Ascending aorta (tissue), 2 donors: Measurements from ENCODE around the gene KRTAP5-3. TPM values are rescaled to one million over a fixed set of nuclear protein-coding genes. Genes with fewer than 3 reads are reported as not detected.
"Not testable (repeated sequence)": the region's sequence is repeated elsewhere in the genome, so short reads cannot be mapped to it uniquely, and the experiment has no call there.

Experiments
- DNase-seq, 2 donors: peaks; one replicate each; pipeline ENCODE4 v3.0.0-alpha.2; 2019; ENCODE audit warnings: low spot score in 2 of 2
- H3K27ac ChIP-seq, 2 donors: fragments of 200-600 bp; sonication (generic); one replicate each; pipeline ENCODE4 v1.5.1; 2016 to 2017; ENCODE audit warnings: mild to moderate bottlenecking in 1 of 2
- H3K27me3 ChIP-seq: fragments of 200-600 bp; sonication (generic); one replicate; pipeline ENCODE4 v1.5.1; 2017
- H3K36me3 ChIP-seq, 2 donors: fragments of 200-600 bp; sonication (generic); one replicate each; pipeline ENCODE4 v1.5.1; 2016
- H3K4me1 ChIP-seq, 2 donors: fragments of 200-600 bp; sonication (generic); one replicate each; pipeline ENCODE4 v1.5.1; 2016 to 2017; ENCODE audit warnings: mild to moderate bottlenecking in 1 of 2
- H3K4me3 ChIP-seq, 2 donors: fragments of 200-600 bp; sonication (generic); one replicate each; pipeline ENCODE4 v1.5.1; 2016 to 2017; ENCODE audit warnings: mild to moderate bottlenecking in 1 of 2
- H3K9me3 ChIP-seq, 2 donors: fragments of 200-600 bp; sonication (generic); one replicate each; pipeline ENCODE4 v1.5.1; 2016
- CTCF ChIP-seq, 3 experiments: fragments of 200-600 bp in 2 of 3; fragments of 450-650 bp in 1 of 3; sonication (generic) in 2 of 3; IDR thresholded peaks; one replicate each; pipeline ENCODE4 v1.5.1; 2016 to 2019; ENCODE audit warnings: antibody characterized with exemption in 3 of 3, mild to moderate bottlenecking in 1 of 3, moderate library complexity in 1 of 3
- intact Hi-C: fragments of 100-400 bp; cut with DNase I; formaldehyde crosslinking; loops from one replicate; pipeline ENCODE4 v1.15.1; 2023
- total RNA-seq: library from RNA; depleted of rRNA; stranded (reverse); fragments of >200 nt; gene quantifications from one replicate; pipeline ENCODE4 v1.1.0, GENCODE V29; 2016

Gene KRTAP5-3
- total RNA-seq, 1 donor from 2014 or later, result not detected

- intact Hi-C loops, result no loop called here
- Histone ChIP-seq H3K27me3 (no peaks in the 10 kb centered on the region), H3K4me3 (no peak within 1 kb of the TSS), H3K27ac (no peak within 1 kb of the TSS), H3K9me3 (no peaks in the 10 kb centered on the region), H3K4me1 (no peaks in the 10 kb centered on the region), H3K36me3 (no peaks in the 10 kb centered on the region)
- TF ChIP-seq CTCF (IDR thresholded peaks at IDR 0.05), result no peak
- no peak for DNase-seq
Measured at GRCh38 chr11:1622086-1622485, 13.8 kb upstream of the KRTAP5-3 start, which contains the start of gene KRTAP5-4. TSS of gene KRTAP5-4 (minus strand) at chr11:1622138. CDS start at chr11:1622093, 45 bp downstream.

- H3K27me3 ChIP-seq, result no peaks in the 10 kb centered on the region
- TF ChIP-seq CTCF (IDR thresholded peaks at IDR 0.05), result no peak
- H3K4me1 ChIP-seq, result no peaks in the 10 kb centered on the region
- intact Hi-C loops, result no loop called here
- no peak for DNase-seq
- no peak overlapping the region for H3K4me3 ChIP-seq
- no peak overlapping the region for H3K27ac ChIP-seq
- H3K9me3 ChIP-seq, result no peaks in the 10 kb centered on the region
- H3K36me3 ChIP-seq, result no peaks in the 10 kb centered on the region
Measured at GRCh38 chr11:1619449-1619848, 11.2 kb upstream of the KRTAP5-3 start.

GRCh38 chr11:1618231-1618630 lies 10.0 kb upstream of the KRTAP5-3 start:
- Histone ChIP-seq H3K4me3 (no peak overlapping the region), H3K36me3 (no peaks in the 10 kb centered on the region), H3K27me3 (no peaks in the 10 kb centered on the region), H3K27ac (no peak overlapping the region), H3K4me1 (no peaks in the 10 kb centered on the region), H3K9me3 (no peaks in the 10 kb centered on the region)
- DNase-seq, result no peak
- TF ChIP-seq CTCF (IDR thresholded peaks at IDR 0.05), result no peak
- intact Hi-C loops, result no loop called here

GRCh38 chr11:1607901-1608300 lies 362 bp downstream of the KRTAP5-3 start:
- DNase-seq, H3K4me3 ChIP-seq, H3K9me3 ChIP-seq, intact Hi-C loops, H3K27me3 ChIP-seq, H3K27ac ChIP-seq, H3K36me3 ChIP-seq, H3K4me1 ChIP-seq: not testable (repeated sequence)

GRCh38 chr11:1607156-1607845 lies 962 bp downstream of the KRTAP5-3 start:
- intact Hi-C loops, H3K4me3 ChIP-seq, H3K27me3 ChIP-seq, H3K36me3 ChIP-seq, DNase-seq, H3K9me3 ChIP-seq, H3K27ac ChIP-seq, H3K4me1 ChIP-seq: not testable (repeated sequence)

GRCh38 chr11:1605923-1606322 lies 2.3 kb downstream of the KRTAP5-3 start:
- H3K36me3 ChIP-seq, H3K27ac ChIP-seq, DNase-seq, intact Hi-C loops, H3K9me3 ChIP-seq, H3K27me3 ChIP-seq, H3K4me1 ChIP-seq, H3K4me3 ChIP-seq: not testable (repeated sequence)

GRCh38 chr11:1604711-1605110 lies 3.6 kb downstream of the KRTAP5-3 start:
- Histone ChIP-seq H3K9me3 (no peaks in the 10 kb centered on the region), H3K27me3 (no peaks in the 10 kb centered on the region), H3K4me3 (no peak overlapping the region), H3K27ac (no peak overlapping the region), H3K36me3 (no peaks in the 10 kb centered on the region), H3K4me1 (no peaks in the 10 kb centered on the region)
- intact Hi-C loops, result no loop called here
- TF ChIP-seq CTCF (IDR thresholded peaks at IDR 0.05), result no peak
- no peak for DNase-seq
